ENCODE data around the gene CNR2.

The CNR2 gene

DNA sequence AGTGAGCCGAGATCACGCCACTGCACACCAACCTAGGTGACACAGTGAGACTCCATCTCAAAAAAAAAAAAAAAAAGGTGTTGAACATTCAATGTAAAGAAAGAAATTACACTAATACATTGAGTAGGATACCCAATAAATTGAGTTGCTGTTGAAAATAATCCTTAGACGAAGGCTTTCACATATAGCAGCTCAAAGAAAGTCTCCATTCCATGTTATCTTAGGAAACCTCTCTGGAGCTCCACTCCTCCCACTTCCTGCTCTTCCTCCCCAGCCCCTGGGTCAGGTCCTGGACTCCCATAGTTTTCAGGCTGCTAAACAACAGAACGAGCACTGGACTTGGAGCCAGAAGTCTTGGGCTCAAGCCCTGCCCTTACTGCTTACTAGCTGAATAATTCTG, 15.6 kb upstream of the CNR2 start:
- TF ChIP-seq, protein P1, sequence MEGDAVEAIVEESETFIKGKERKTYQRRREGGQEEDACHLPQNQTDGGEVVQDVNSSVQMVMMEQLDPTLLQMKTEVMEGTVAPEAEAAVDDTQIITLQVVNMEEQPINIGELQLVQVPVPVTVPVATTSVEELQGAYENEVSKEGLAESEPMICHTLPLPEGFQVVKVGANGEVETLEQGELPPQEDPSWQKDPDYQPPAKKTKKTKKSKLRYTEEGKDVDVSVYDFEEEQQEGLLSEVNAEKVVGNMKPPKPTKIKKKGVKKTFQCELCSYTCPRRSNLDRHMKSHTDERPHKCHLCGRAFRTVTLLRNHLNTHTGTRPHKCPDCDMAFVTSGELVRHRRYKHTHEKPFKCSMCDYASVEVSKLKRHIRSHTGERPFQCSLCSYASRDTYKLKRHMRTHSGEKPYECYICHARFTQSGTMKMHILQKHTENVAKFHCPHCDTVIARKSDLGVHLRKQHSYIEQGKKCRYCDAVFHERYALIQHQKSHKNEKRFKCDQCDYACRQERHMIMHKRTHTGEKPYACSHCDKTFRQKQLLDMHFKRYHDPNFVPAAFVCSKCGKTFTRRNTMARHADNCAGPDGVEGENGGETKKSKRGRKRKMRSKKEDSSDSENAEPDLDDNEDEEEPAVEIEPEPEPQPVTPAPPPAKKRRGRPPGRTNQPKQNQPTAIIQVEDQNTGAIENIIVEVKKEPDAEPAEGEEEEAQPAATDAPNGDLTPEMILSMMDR (IDR thresholded peaks at IDR 0.05; ENCODE audit: low read depth, low read length, missing control alignments): no peak
- no peak for DNase-seq (ENCODE audit: low read depth)
- no peak overlapping the region for H3K4me3 ChIP-seq (ENCODE audit: low read depth, low read length)

DNA sequence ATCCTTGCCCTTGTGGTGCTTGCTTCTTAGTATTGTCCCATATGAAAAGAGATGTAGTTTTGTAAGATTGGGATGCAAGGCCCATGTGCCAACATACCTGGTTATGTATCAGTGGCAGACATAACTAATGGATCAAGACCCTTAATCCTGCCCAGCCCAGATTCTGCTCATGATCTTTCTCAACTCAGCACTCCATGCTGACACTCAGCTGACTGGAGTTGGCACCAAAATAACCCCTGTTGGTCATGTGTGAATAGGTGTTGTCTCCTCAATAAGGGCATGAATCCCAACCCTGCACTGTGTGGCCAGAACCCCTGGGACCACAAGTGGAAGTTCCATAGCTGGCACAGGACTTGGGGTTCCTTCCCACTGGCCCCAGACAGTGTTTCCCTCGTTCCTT, 13.9 kb upstream of the CNR2 start:
- no peak for DNase-seq (ENCODE audit: low read depth)
- TF ChIP-seq, protein P1 (IDR thresholded peaks at IDR 0.05; ENCODE audit: low read depth, low read length, missing control alignments): no peak
- H3K4me3 ChIP-seq (ENCODE audit: low read depth, low read length): no peak overlapping the region

DNA sequence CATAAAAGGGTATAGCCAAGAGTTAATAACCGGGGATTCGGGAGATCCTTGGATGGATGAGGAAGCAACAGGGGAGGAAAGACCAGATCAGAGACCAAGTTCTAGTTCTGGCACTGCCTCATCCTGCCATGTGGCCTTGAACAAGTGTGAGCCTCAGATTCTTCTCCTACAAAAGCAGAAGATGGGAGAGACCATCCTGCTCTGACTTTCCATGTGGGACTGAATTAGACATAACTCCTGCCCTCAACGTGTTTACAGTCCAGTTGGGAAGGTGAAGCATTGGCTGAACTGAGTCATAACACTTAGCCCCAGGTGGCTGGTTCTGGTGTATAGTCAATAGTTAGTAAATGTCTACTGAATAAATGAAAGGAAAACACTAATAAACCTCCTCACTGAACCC, 12.1 kb upstream of the CNR2 start:
- TF ChIP-seq, protein P1 (IDR thresholded peaks at IDR 0.05; ENCODE audit: low read depth, low read length, missing control alignments): no peak
- no peak overlapping the region for H3K4me3 ChIP-seq (ENCODE audit: low read depth, low read length)
- no peak for DNase-seq (ENCODE audit: low read depth)

DNA sequence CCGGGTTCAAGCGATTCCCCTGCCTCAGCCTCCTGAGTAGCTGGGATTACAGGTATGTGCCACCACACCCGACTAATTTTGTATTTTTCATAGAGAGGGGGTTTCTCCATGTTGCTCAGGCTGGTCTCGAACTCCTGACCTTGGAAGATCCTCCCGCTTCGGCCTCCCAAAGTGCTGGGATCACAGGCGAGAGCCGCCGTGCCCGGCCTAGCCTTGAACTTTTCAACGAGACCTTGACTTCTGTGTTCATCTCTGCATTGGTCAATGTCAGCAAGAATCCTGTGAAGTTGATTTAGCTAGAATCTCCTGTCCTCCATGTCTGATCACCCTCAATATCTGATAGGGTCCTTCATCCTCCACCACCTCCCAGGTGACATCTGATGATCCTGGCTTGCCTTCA, 11.4 kb upstream of the CNR2 start:
- DNase-seq (ENCODE audit: low read depth): no peak
- no peak overlapping the region for H3K4me3 ChIP-seq (ENCODE audit: low read depth, low read length)
- TF ChIP-seq, protein P1 (IDR thresholded peaks at IDR 0.05; ENCODE audit: low read depth, low read length, missing control alignments): no peak

DNA sequence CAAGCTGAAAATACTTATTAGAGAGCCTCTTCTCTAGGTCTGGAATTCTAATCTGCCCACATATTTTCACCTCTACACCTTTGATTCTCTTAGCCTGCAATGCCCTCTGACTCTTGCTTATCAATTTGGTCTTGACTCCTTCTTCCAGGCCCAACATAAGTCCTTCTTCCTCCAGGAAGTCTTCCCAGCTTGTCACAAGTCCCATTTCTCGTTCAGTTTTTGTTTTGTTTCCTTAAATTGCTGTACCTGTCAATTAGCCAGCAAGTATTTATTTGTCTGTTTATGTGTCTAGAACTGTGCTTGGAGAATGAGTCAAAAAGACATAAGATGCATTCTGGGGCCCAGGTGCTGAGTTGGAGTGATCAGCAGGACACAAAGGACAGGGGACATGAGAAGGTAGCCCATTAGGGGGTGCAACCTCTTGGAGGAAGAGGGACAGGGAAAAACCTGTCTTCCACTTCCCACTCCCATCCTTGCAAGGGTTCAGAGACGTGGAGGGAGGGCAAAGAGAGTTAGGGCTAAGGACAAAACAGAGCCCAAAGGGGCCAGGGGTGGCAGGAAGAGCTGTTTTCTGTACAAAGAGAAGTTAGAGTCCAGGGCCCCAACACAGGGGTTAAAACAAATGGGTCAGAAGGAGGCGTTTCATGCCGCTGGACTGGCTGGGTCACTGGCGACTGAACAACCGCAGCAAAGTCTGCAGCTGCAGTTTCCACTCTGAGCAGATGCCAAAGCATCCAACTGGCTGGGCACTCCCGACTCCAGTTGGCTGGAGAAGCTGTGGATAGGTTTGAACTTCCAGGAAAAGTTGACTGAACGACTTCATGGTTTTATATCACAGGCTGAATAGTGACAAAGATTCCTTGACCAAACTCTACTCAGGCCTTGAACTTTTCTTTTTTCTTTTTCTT, 10.7 kb upstream of the CNR2 start:
- TF ChIP-seq, protein P1 (IDR thresholded peaks at IDR 0.05; ENCODE audit: low read depth, low read length, missing control alignments): no peak
- no peak for DNase-seq (ENCODE audit: low read depth)
- H3K4me3 ChIP-seq (ENCODE audit: low read depth, low read length): no peak overlapping the region

DNA sequence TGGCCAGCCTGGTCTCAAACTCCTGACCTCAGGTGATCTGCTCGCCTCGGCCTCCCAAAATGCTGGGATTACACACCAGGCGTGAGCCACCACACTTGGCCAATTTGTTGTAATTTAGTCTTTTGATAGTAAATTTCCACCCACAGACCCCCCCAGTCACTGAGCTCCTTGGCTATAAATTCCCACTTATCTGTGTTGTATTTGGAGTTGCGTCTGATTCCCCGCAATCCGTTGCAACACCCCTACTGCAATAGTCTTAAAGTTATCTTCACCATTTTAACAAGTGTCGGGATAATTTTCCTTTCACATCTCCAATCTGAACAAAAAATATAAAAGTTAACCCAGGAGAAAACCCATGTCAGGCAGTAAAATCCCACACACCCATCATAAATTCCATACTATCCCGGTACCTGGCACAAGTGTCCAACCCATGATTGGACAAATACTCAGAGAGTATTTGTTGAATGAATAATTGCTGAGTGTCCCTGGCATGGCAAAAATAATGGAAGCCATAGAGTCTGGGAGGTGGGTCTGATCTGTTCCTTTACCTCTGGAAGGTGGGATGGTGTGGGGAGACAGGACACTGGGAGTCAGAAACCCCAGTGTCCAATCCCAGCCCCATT, 9.3 kb upstream of the CNR2 start:
- TF ChIP-seq, protein P1 (IDR thresholded peaks at IDR 0.05; ENCODE audit: low read depth, low read length, missing control alignments): no peak
- no peak for DNase-seq (ENCODE audit: low read depth)
- H3K4me3 ChIP-seq (ENCODE audit: low read depth, low read length): no peak overlapping the region

Data from GM12864 (cell line).